Esophagus squamous epithelium (tissue), 4 donors: Measurements from ENCODE around the gene STK4.

Source experiments
- CTCF ChIP-seq, 6 experiments: fragments of 450-650 bp in 4 of 6; fragments of 200-600 bp in 2 of 6; sonication (generic) in 2 of 6; IDR thresholded peaks; one replicate each; pipeline ENCODE4 v1.5.1; 2016 to 2019; ENCODE audit warnings: antibody characterized with exemption in 6 of 6, mild to moderate bottlenecking in 4 of 6, moderate library complexity in 4 of 6
- POLR2A ChIP-seq, 4 donors: fragments of 450-650 bp; IDR thresholded peaks; one replicate each; pipeline ENCODE4 v1.6.1; 2017; ENCODE audit warnings: antibody characterized with exemption in 4 of 4, mild to moderate bottlenecking in 4 of 4, moderate library complexity in 3 of 4

GRCh38 chr20:45020236-45020886 is 54.0 kb downstream of the STK4 start:
- TF ChIP-seq CTCF (IDR thresholded peaks at IDR 0.05) (no peak), POLR2A (IDR thresholded peaks at IDR 0.05) (no peak)
